GM21786 (cell line): ENCODE measurements around the gene CACNA1B.
A peak's percentile ranks its signal among the peaks of the same experiment; 100 is the strongest.
"Not testable (repeated sequence)": the region's sequence is repeated elsewhere in the genome, so short reads cannot be mapped to it uniquely, and the experiment has no call there.

Source experiments
- ATAC-seq: cut with Tn5 transposase; IDR thresholded peaks from one replicate; pipeline ENCODE4 v1.9.1; 2021; ENCODE audit not compliant: unreplicated experiment

Gene CACNA1B

DNA sequence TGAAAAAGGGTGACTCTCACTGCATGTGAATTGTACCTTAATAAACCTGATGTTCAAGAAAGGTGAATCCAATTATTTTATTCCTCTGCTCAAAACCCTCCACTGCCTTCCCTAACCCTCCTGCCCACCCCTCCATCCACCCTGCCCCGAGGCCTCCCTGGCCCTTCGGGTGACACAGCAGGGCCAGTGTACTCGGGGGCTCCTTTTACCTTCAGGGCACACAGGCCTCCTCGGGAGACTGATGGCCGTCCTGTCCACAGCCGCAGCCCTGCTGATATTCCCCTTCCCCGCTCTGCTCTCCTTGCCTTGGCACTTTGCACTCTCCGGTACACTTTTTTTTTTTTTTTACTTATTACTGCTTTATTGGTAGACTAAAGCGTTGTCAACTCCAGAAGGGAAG, 234.0 kb downstream of the CACNA1B start:
- ATAC-seq = no peak

DNA sequence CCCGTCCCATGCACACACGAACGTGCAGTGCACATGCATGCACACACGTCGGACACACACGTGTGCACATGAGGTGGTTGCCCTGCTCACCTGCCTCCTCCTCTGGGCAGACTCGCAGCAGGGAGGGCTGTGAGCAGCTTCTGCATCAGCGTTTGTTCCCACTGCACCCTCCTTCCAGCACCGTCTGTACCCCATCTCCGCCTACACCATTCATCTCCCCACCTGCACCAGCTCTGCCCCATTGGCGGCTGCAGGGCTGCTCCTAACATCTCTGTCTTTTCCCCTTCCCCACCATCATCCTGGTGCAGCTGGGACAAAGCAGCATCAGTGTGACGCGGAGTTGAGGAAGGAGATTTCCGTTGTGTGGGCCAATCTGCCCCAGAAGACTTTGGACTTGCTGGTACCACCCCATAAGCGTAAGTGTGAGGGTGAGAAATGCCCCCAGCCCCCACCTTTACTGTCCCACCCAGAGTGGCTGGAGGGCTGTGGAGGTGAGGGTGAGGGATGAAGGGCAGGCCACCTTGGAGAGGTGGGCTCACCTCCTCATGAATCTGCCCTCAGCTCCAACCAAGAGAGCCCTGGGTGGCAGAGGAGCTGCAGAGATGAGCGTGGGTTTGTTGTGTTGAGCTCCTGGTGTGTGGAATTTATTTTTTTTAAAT, 234.6 kb downstream of the CACNA1B start:
- no peak for ATAC-seq

DNA sequence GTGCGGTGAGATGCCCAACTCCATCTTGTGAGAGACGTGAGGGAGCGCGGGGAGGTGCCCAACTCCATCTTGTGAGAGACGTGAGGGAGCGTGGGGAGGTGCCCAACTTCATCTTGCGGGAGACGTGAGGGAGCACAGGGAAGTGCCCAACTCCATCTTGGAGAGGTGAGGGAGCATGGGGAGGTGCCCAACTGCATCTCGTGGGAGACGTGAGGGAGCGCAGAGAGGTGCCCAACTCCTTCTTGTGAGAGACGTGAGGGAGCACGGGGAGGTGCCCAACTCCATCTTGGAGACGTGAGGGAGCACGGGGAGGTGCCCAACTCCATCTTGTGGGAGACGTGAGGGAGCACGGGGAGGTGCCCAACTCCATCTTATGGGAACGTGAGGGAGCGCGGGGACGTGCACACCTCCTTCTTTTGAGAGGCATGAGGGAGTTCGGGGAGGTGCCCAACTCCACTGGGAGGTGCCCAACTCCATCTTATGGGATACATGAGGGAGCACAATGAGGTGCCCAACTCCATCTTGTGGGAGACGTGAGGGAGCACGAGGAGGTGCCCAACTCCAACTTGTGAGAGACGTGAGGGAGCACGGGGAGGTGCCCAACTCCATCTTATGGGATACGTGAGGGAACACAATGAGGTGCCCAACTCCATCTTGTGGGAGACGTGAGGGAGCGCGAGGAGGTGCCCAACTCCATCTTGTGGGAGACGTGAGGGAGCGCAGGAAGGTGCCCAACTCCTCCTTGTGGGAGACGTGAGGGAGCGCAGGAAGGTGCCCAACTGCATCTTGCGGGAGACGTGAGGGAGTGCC, 235.4 kb downstream of the CACNA1B start:
- ATAC-seq = no peak

DNA sequence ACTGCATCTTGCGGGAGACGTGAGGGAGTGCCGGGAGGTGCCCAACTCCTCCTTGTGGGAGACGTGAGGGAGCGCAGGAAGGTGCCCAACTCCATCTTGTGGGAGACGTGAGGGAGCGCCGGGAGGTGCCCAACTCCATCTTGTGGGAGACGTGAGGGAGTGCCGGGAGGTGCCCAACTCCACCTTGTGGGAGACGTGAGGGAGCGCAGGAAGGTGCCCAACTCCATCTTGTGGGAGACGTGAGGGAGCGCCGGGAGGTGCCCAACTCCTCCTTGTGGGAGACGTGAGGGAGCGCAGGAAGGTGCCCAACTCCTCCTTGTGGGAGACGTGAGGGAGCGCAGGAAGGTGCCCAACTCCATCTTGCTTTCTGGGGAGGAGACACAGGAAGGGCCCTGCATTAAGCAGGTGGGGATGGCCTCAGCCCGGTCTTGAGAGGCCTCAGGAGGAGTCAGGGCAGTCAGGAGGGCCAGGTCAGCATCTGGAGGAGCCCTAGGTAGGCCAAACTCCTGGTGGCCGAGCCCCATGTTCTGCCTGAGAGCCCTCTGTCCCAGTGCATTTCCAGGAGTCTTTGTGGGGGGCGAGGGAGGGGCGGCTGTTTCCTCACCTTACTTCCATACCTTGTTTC, 236.2 kb downstream of the CACNA1B start:
- ATAC-seq = not testable (repeated sequence)

DNA sequence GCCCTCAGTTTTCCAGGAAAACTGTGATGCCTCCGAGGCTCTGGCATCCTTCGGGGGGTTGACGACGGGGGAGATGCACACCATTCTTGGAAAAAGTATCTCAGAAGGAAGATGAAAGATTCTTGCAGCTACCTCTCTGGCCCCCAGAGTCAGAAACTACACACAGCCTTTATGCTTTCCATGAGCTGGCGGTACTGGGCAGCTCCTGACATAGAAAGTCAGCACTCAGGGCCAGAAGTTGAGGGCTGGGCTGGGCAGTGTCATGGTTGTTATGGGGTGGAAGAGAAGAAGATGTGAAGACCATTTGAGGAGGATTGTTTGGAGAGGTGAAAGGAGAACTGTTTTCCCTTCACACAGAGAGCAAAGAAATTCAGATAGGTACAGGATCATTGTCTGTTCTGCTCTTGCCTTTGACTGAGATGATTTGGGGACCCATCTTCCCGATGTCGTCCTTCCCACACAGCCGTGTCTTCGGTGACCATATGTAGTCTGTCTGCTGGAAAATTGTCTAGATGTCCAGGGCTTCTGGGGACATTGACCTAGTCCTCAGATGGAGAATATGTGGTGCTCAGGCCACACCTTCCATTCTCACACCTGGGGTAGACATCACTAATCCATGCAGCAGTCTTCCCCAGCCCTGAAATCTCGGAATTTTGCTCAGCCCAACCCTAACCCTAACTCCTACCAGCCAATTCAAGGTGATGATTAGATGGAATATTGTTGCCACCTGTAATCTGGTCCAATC, 237.1 kb downstream of the CACNA1B start:
- no peak for ATAC-seq

DNA sequence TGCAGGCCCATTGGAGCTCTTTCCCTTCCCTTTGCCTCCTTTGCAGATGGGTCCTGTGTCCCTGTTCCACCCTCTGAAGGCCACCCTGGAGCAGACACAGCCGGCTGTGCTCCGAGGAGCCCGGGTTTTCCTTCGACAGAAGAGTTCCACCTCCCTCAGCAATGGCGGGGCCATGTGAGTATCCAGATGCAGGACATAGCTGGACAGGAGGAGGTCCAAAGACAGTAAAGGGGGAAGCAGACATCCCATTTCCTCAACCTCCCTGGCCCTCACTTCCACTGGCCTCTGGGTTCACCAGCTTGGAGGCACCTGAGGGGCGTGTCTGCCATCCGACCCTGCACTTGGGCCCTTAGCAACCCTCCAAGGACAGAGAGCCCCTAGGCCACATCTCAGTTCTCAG, 237.9 kb downstream of the CACNA1B start:
- ATAC-seq = no peak

DNA sequence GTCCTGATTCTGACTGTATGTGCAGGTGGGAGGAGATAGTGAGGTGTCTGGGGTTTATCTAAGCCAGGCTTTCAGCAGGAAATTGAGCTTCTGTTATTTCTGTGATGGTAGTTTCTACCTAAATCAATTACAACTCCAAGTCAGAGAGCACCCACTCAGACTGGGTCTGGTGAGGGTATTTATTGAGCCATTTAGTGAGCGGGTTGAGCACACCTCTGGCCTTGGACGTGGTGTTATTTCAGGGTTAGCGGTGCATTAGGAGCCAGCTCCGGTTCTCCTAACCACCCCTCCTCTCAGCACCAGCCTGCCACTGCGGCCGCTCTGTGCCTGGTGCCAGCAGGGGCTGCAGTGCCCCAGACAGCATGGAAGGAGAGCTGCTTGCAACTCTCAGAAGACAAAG, 238.9 kb downstream of the CACNA1B start:
- no peak for ATAC-seq

DNA sequence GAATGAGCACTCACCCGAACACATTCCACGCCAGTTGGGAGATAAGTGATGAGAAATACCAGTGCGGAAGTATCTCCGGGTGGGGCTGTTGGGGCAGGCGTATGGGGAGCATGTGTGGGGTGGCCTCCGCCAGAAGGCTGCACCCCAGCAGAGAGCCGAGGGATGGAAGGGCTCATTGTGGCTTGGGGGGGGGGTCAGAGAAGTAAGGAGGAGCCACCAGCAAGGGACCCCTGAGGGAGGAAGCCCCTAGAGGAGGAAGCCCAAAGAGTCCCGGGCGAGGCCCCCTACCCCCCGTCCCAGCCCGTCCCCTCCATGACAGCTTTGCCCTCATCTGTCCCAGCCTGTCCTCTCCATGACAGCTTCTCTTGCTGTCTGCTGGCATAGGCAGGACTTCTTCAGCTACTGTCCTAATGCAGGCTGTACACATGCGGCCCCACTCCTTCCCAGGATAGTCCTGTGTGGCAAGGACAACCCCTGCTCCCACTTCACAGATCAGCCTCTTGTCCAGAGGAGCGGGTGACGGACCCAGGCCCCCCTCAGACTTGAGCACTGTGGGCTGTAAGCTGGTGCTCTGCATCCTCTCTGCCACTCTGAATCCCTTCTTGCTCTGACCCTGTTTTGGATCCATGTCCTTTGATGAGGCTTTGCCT, 239.6 kb downstream of the CACNA1B start:
- no peak for ATAC-seq

DNA sequence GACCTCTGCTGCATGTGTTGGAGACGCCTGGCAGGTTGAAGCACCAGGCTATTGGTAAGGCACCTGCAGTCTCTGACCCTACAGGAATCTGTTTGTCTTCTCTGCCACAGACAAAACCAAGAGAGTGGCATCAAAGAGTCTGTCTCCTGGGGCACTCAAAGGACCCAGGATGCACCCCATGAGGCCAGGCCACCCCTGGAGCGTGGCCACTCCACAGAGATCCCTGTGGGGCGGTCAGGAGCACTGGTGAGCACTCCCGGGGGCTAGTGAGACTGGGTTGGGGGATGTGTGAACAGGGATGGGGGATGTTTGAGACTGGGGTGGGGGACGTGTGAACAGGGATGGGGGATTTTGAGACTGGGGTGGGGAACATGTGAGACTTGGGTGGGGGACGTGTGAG, 240.3 kb downstream of the CACNA1B start:
- ATAC-seq = no peak

DNA sequence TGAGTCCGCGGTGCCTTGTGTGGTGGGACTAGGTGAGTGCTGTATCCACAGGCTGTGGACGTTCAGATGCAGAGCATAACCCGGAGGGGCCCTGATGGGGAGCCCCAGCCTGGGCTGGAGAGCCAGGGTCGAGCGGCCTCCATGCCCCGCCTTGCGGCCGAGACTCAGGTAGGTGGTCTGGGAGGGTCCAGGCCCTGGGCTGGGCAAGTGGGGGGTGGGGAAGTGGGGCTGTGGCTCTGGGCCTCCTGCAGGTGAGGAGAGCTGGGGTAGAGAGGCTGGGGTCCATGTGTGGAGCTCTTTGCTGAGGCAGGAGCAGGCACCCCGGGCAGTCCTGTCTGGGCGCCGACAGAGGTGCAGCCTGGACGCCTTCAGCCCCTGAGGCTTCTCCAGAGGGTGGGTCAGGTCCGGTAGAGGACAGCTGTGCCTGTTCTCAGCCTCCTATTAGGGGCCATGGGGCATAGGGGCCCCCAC, 241.1 kb downstream of the CACNA1B start:
- no peak for ATAC-seq

DNA sequence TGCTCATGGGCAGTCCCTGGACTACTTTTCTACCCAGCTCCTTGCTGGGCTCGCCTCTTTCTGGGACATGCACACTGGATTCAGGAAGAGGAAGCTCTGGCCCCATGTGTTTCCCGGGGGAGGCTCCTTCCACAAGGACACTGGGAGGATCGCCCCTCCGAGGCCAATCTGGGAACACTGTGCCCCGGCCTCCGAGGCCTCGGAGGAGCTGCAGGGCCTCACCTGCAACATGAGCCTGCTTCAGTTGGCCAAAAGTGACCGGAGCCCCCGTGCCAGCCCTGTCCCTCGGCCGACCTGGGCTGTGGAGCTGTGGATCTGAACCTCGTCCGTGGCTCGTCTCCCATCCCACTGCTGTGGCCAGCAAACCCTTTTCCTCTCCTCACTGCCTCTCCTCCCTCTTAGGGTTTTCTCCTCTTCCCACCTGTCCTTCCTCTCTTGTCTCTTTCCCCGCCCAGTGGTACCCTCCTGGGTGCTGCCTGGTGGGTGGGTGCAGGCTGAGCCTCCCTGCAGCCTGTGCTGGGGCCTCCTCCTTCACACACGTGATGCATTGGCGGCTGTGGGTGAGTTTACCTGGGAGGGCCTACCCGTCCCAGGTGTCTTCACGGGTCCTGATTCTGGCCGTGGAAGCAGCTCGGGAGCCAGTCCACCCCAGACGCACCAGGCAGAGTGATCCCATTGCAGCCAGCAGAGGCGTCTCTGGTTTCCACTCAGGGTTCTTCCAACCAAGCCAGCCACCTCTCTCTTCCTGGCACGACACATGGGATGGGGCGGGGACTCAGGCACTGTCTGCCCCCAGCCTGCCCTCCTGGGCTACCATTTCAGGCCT, 241.8 kb downstream of the CACNA1B start:
- no peak for ATAC-seq

DNA sequence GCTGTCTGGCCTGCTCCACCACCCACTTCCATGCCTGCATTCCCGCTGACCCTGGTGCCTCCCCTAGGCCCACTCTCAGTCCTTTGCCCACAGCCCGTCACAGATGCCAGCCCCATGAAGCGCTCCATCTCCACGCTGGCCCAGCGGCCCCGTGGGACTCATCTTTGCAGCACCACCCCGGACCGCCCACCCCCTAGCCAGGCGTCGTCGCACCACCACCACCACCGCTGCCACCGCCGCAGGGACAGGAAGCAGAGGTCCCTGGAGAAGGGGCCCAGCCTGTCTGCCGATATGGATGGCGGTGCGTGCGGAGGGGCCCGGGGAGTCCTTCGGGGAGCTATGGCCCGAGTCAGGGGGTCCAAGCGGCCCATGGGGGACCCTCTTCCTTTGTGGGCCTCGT, 242.5 kb downstream of the CACNA1B start:
- no peak for ATAC-seq

DNA sequence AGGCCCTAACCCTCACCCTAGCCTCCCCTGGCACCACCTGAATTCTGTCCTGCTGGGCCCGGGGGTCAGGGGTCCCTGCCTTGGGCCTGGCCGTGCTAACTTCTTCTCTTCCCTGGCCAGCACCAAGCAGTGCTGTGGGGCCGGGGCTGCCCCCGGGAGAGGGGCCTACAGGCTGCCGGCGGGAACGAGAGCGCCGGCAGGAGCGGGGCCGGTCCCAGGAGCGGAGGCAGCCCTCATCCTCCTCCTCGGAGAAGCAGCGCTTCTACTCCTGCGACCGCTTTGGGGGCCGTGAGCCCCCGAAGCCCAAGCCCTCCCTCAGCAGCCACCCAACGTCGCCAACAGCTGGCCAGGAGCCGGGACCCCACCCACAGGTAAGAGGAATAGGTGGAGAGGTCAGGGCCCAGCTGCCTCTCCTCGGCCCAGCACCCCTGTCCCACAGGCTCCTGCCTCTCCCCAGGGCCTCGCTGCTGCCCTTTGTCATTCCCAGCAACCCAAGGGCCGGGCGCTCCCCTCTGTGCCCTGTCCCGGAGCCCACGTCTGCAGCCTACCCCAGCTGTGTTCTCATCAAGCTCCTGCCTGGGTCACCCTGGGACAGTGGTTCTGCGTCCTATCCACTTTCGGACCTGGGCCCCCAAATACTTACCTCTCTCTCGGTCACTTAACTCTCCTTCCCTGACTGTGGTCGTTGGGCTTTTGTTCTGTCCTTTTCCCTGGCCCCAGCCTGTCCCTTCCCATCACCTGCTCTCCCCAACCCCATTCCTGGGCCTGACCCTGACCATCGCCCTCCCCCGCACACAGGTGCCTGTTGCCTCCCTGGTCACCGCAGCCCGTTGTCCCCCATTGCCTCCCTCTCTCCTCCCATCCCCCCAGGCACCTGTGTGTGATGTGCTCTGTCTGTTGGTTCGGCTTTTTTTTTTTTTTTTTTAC, 243.2 kb downstream of the CACNA1B start:
- no peak for ATAC-seq

DNA sequence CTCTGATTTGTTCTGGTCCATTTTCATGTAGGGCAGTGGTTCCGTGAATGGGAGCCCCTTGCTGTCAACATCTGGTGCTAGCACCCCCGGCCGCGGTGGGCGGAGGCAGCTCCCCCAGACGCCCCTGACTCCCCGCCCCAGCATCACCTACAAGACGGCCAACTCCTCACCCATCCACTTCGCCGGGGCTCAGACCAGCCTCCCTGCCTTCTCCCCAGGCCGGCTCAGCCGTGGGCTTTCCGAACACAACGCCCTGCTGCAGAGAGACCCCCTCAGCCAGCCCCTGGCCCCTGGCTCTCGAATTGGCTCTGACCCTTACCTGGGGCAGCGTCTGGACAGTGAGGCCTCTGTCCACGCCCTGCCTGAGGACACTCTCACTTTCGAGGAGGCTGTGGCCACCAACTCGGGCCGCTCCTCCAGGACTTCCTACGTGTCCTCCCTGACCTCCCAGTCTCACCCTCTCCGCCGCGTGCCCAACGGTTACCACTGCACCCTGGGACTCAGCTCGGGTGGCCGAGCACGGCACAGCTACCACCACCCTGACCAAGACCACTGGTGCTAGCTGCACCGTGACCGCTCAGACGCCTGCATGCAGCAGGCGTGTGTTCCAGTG, 244.0 kb downstream of the CACNA1B start:
- ATAC-seq = no peak

DNA sequence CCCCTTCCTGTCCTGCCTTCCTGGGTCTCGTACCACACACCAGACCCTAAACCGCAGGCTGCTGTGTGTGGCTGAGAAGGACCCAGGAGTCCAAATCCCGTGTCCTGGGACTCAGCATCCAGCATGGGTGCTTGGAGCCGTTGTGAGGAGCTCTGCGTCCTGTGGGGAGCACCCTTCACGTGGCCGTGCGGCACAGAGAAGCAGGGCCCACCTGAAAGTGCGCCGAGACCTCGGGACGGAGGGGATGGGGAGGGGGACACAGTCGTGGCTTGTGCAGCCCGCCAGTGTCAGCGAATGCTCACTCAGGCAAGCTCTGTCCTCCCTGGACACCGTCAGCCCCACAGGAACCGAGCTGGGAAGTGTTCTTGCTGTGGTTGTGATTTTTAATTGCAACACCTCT, 244.6 kb downstream of the CACNA1B start:
- ATAC-seq = no peak

DNA sequence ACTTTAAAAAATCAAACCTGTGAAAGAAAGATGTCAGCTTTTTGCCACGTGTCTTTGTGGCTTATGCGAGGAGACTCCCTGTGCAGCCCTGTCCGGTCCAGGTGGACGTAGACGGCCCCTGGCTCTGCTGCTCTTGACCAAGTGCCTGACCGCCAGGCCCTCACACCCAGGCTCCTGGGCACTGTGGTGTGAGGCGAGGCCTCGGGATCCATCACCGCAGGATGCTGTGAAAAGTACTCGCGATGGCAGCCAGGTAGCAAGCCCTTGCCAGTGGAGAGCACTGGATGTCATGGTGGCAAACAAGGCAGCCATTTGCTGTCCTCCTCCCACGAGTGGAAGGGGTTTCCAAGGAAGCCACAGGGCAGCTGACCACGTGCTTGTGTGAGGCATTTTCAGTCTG, 245.1 kb downstream of the CACNA1B start:
- no peak for ATAC-seq

DNA sequence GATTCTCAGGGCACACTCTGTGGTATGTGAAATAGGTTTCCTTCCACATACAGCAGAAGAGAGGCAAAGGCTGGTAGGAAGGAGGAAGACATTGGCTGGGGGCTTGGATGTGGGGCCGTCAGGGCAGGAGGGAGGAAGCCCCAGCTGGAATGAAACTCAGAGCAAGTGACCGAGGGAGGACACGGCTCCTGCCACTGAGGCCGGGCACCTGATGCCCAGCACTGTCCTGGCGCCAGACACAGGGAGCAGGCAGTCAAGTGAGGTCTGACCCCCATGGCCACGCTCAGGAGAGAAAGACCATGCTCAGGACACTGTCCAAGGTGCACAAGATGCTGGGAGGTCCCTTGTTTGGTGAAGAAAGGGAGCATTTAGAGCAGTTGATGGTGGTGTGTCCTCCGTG, 245.5 kb downstream of the CACNA1B start:
- ATAC-seq = no peak

DNA sequence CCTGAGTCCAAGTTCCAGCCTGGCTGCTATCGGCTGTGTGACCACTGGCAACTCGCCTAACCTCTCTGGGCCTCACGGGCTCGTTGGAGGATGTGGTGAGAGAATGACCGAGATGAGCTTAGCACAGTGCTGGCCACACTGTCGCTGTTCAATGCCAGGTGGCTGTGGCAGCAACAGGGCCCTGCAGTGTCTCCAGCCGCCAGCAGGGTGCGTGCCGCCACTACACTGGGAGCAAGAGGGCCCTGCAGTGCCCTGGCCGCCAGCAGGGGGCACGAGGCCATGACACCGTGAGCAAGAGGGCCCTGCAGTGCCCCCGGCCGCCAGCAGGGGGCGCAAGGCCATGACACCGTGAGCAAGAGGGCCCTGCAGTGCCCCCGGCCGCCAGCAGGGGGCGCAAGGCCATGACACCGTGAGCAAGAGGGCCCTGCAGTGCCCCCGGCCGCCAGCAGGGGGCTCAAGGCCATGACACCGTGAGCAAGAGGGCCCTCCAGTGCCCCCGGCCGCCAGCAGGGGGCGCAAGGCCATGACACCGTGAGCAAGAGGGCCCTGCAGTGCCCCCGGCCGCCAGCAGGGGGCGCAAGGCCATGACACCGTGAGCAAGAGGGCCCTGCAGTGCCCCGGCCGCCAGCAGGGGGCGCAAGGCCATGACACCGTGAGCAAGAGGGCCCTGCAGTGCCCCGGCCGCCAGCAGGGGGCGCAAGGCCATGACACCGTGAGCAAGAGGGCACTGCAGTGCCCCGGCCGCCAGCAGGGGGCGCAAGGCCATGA, 248.7 kb downstream of the CACNA1B start:
- peak; percentile 92 for ATAC-seq
